Ramos (cell line): ENCODE results near the gene DNAJC10.

Experiments
- in situ Hi-C: fragments of 300-500 bp; cut with MboI; formaldehyde crosslinking; loops from one replicate; pipeline ENCODE4 v1.14.3; 2022; ENCODE audit warnings: low sequenced_read_pairs; ENCODE audit not compliant: unreplicated experiment

The DNAJC10 gene

GRCh38 chr2:182826496-182826895 is 110.4 kb downstream of the DNAJC10 start:
- in situ Hi-C loops: no loop called here

GRCh38 chr2:182827182-182827879 is 111.3 kb downstream of the DNAJC10 start:
- in situ Hi-C loops: no loop called here

DNA sequence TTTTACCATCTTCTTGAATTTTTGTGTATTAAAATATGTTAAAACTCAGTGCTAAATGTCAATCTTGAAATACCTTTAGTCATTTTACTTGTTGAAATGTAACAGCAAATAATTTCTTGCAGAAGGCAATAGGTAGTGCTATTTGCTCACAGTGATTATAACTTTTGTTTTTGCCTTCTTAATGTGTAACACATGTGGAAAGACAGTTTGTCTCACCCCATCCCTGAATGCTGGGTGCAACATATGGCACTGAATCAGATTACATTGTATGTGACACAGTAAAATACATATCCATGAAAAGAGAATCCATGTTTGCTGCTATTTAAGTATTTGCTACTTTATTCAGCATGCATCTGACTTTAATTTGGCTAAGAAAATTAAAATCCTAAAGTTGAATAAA is 115.0 kb downstream of the DNAJC10 start:
- in situ Hi-C loops: no loop called here

- in situ Hi-C loops: no loop called here
Measured at GRCh38 chr2:182831921-182832320, 115.9 kb downstream of the DNAJC10 start.

DNA sequence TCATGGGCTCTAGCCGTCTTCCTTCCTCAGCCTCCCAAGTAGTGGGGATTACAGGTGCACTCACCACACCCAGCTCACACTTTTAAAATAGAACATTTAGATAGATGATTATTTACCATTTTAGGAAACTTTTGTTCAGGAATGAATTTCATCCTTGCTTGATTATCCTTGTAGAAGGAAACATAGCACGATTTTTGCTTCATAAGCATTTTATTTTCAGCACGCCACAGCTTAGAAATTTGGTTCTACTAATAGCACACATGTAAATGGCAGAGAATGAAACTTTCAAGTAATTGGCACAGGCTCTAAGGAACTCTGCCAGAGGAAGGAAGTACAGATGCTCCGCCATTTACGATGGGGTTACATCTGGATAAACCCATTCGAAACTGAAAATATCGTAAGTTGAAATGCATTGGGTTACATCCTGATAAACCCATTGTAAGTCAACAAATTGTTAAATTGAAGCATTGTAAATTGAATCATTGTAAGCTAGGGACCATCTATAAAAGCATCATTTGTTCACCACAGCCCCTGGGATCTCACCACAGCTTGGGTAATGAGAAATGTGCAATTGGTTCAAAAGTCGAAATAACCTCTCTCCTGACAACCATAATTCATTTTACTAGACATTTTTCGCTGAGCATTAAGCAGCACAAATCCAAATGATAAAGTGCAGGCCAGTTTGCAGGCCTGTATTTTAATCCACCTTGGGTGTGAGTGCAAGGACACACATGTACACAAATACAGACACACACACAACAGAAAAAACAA is 117.2 kb downstream of the DNAJC10 start:
- in situ Hi-C loops: no loop called here

GRCh38 chr2:182834293-182834692 is 118.2 kb downstream of the DNAJC10 start:
- in situ Hi-C loops: no loop called here

GRCh38 chr2:182836451-182836850 is 120.4 kb downstream of the DNAJC10 start:
- in situ Hi-C loops: no loop called here
